Psoas muscle (tissue), 8 donors: Measurements from ENCODE around the gene ASPN. TPM values are rescaled to one million over a fixed set of nuclear protein-coding genes. Genes with fewer than 3 reads are reported as not detected.

Source experiments
- ATAC-seq, 4 donors: fragments of 200-7000 bp; cut with Tn5 transposase; one replicate each; pipeline ENCODE4 v1.9.1; 2020; ENCODE audit warnings: moderate library complexity in 3 of 4, mild to moderate bottlenecking in 2 of 4
- DNase-seq, 2 donors: peaks; one replicate each; pipeline ENCODE4 v3.0.0-alpha.2; 2020
- H3K27ac ChIP-seq: fragments of 200-600 bp; one replicate; pipeline ENCODE4 v1.8.0; 2022
- H3K27me3 ChIP-seq, 3 donors: fragments of 200-600 bp in 1 of 3; one replicate each; pipeline versions ENCODE4 v1.6.1 to v1.8.0; 2013 to 2022; ENCODE audit warnings: low read length in 2 of 3, mild to moderate bottlenecking in 2 of 3, moderate library complexity in 1 of 3; ENCODE audit not compliant: insufficient read depth in 3 of 3
- H3K36me3 ChIP-seq, 2 donors: fragments of 200-600 bp in 1 of 2; one replicate each; pipeline versions ENCODE4 v1.6.1 to v1.8.0; 2013 to 2022; ENCODE audit warnings: low read depth in 1 of 2, mild to moderate bottlenecking in 1 of 2, moderate library complexity in 1 of 2; ENCODE audit not compliant: insufficient read depth in 1 of 2
- H3K4me1 ChIP-seq: fragments of 200-600 bp; one replicate; pipeline ENCODE4 v1.8.0; 2022
- H3K4me3 ChIP-seq: fragments of 200-600 bp; one replicate; pipeline ENCODE4 v1.8.0; 2022; ENCODE audit warnings: mild to moderate bottlenecking
- H3K9me3 ChIP-seq: fragments of 200-600 bp; one replicate; pipeline ENCODE4 v1.8.0; 2022
- CTCF ChIP-seq: fragments of 200-600 bp; IDR thresholded peaks from one replicate; pipeline ENCODE4 v1.8.0; 2022; ENCODE audit warnings: antibody characterized with exemption
- WGBS, 3 donors: extraction: QIAGEN DNeasy Blood & Tissue Kit; methylation state at CpG; one replicate each; pipeline versions ENCODE4 v1.1.6 to v1.1.7; 2013; 5-methylcytosine and 5-hydroxymethylcytosine counted together
- intact Hi-C, 2 donors: fragments of 100-400 bp; cut with DNase I; formaldehyde crosslinking; loops; one replicate each; pipeline versions ENCODE4 v1.11.0 to v1.14.2; 2022
- polyA plus RNA-seq, 3 donors: library from polyadenylated mRNA; stranded (reverse); fragments of 200-250 nt; gene quantifications; one replicate each; pipeline ENCODE4 v1.2.3, GENCODE V29; 2013
- total RNA-seq, 4 donors: library from RNA; stranded (reverse); fragmentation: NEBNext Ultra II Directional in 2 of 4; extraction: Animal tissue kit (Norgen Biotek cat#: 25700) in 2 of 4; gene quantifications; one replicate each; pipeline versions ENCODE4 v1.2.1 to v1.2.4, GENCODE V29; 2021 to 2023
- donor health status: healthy with polysubstance abuse.
- donor health status: DM: no; HTN: no; CAD: no; lungs with moderate emphysema.
- donor health status: Bipolar disorder and iron deficiency.
- donor health status: healthy.
- donor health status: DM: yes; HTN: yes; CAD: no.
- donor health status: DM: no; HTN: no; CAD: no.
- donor health status: DM: no; HTN: no; CAD: no.
- donor health status: DM: yes; HTN: yes; CAD: no.

ASPN gene
- total and polyA plus RNA-seq, 7 donors, result 0.52 to 5.7 (median 1.2) TPM

DNA sequence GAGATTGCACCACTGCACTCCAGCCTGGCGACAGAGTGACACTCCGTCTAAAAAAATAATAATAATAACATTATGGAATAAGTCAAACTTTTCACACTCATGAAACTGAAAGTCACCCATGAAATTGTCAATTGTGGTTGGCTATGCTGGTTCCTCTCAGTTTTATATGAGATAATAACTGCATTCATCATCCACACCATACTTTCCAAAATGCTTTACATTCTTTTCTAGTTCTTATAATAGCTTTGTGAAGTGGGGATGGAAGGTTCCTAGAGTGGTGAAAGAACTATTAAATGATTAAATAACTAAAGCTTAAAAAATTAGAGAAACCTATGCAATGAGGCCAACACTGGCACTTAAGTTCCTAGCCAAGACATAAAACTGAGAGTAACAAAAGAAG, 12.6 kb upstream of the ASPN start:
- H3K36me3 ChIP-seq, result no peaks in the 10 kb centered on the region
- no peak for ATAC-seq
- H3K27ac ChIP-seq, result no peak overlapping the region
- H3K27me3 ChIP-seq, result no peaks in the 10 kb centered on the region
- intact Hi-C loops, result no loop called here
- no peak overlapping the region for H3K4me3 ChIP-seq
- TF ChIP-seq CTCF, result no peak
- H3K9me3 ChIP-seq, result no peaks in the 10 kb centered on the region
- no peaks in the 10 kb centered on the region for H3K4me1 ChIP-seq
- 72 to 84% (median 80%) methylated on average over 2 of the region's 2 CpGs for WGBS, 3 donors
- no peak for DNase-seq

DNA sequence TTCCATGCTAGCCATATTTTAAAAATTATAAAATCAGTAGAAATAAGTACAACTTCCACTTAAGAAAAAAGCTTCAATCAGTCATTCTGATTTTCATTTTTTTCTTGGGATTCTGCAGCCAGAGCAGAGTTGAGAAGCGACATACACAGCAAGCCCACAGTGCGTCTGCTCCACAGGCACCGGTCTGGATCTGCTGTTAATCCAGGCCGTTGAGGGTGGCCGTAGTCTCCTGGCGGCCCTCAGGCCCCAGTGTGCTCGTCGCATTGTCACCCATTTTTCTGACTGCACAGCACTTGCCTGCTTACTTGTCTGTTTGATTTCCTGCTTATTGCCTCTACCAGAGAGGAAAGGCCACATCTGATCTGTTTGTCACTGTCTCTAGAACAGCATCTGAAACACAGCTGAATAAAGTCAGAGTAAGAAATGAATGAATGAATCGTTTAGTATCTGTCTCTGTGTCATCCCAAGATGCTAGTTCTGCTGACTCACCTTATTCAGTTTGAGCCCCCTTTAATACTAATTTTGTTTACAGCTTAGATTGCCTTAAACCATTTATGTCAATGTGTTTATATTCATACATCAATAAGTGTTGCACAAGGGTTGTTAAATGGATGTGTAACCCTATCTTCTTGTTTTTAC, 11.6 kb upstream of the ASPN start:
- Histone ChIP-seq H3K4me3 (no peak overlapping the region), H3K9me3 (no peaks in the 10 kb centered on the region), H3K36me3 (no peaks in the 10 kb centered on the region), H3K27me3 (no peaks in the 10 kb centered on the region), H3K27ac (no peak overlapping the region), H3K4me1 (no peaks in the 10 kb centered on the region)
- DNase-seq, result no peak
- WGBS, 3 donors, result 84 to 87% (median 86%) methylated on average over 9 of the region's 9 CpGs
- TF ChIP-seq CTCF, result no peak
- ATAC-seq, result no peak
- intact Hi-C loops, result no loop called here

DNA sequence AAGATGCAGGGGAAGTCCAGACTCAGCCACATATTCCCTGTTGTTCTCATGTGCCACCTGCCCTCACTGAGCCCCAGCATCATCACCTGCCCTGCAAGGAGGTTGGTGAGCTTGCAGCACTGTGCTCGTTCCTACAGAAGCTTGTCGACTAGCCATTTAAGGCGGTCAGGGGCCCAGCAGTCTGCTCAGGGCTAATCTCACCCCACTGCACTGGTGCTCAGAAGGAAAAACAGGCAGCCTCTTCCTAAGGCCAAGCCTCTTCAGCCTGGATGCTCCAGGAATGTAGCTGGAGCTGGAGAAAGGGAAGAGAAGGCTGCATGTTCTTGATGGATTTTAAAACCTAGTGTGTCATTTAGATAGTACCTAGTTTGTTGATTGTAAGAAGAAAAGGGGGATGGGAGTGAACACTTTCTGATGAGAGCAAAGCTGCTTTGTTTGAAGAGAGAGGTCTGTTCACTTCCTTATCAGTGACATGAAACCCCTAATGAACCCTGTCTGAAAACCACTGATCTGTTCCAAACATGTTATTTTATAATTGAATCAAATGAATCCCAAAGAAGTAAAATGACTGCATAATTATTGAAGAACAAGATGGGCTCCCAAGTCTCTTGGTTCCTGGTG, 10.6 kb upstream of the ASPN start:
- Histone ChIP-seq H3K36me3 (no peaks in the 10 kb centered on the region), H3K27ac (no peak overlapping the region), H3K4me3 (no peak overlapping the region), H3K9me3 (no peaks in the 10 kb centered on the region), H3K4me1 (no peaks in the 10 kb centered on the region), H3K27me3 (no peaks in the 10 kb centered on the region)
- intact Hi-C loops, result no loop called here
- 69 to 87% (median 73%) methylated on average over 3 of the region's 3 CpGs for WGBS, 3 donors
- ATAC-seq (no peak), DNase-seq (no peak)
- no peak for TF ChIP-seq CTCF

- no peak for TF ChIP-seq CTCF
- Histone ChIP-seq H3K36me3 (no peaks in the 10 kb centered on the region), H3K4me3 (no peak overlapping the region), H3K27me3 (no peaks in the 10 kb centered on the region), H3K4me1 (no peaks in the 10 kb centered on the region), H3K9me3 (no peaks in the 10 kb centered on the region), H3K27ac (no peak overlapping the region)
- DNase-seq, result no peak
- WGBS, 3 donors, result 33 to 54% (median 45%) methylated on average over 4 of the region's 4 CpGs
- ATAC-seq, result no peak
- intact Hi-C loops, result no loop called here
Observed at GRCh38 chr9:92488681-92489550, 6.6 kb upstream of the ASPN start.
